ENCODE measurements around the gene REELD1.

Gene REELD1

GRCh38 chr4:146186596-146186995, 27.7 kb upstream of the REELD1 start:
- Histone ChIP-seq H3K27ac (no peak overlapping the region), H3K4me3 (ENCODE audit: low read depth, low read length) (no peak overlapping the region)
- TF ChIP-seq, protein P1, sequence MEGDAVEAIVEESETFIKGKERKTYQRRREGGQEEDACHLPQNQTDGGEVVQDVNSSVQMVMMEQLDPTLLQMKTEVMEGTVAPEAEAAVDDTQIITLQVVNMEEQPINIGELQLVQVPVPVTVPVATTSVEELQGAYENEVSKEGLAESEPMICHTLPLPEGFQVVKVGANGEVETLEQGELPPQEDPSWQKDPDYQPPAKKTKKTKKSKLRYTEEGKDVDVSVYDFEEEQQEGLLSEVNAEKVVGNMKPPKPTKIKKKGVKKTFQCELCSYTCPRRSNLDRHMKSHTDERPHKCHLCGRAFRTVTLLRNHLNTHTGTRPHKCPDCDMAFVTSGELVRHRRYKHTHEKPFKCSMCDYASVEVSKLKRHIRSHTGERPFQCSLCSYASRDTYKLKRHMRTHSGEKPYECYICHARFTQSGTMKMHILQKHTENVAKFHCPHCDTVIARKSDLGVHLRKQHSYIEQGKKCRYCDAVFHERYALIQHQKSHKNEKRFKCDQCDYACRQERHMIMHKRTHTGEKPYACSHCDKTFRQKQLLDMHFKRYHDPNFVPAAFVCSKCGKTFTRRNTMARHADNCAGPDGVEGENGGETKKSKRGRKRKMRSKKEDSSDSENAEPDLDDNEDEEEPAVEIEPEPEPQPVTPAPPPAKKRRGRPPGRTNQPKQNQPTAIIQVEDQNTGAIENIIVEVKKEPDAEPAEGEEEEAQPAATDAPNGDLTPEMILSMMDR (IDR thresholded peaks at IDR 0.05; ENCODE audit: low read depth, low read length): no peak

GRCh38 chr4:146190456-146190855, 23.9 kb upstream of the REELD1 start:
- DNase-seq: no peak
- TF ChIP-seq, protein P1 (IDR thresholded peaks at IDR 0.05; ENCODE audit: low read depth, low read length): no peak
- H3K9me3 ChIP-seq (ENCODE audit: severe bottlenecking): no peaks in the 10 kb centered on the region
- no peak overlapping the region for H3K4me3 ChIP-seq (ENCODE audit: low read depth, low read length)
- H3K36me3 ChIP-seq: peaks cover 58% of the 10 kb centered on the region
- no peaks in the 10 kb centered on the region for H3K27me3 ChIP-seq (ENCODE audit: insufficient read depth, low read depth, severe bottlenecking)
- H3K27ac ChIP-seq: no peak overlapping the region

More at GRCh38 chr4:146186596-146186995, 27.7 kb upstream of the REELD1 start:
- Histone ChIP-seq H3K36me3 (peaks cover 76% of the 10 kb centered on the region), H3K9me3 (ENCODE audit: severe bottlenecking) (no peaks in the 10 kb centered on the region), H3K27me3 (ENCODE audit: insufficient read depth, low read depth, severe bottlenecking) (no peaks in the 10 kb centered on the region)
- no peak for DNase-seq

GRCh38 chr4:146191766-146192458, 22.4 kb upstream of the REELD1 start:
- TF ChIP-seq, protein P1 (IDR thresholded peaks at IDR 0.05; ENCODE audit: low read depth, low read length): 0 out of 2 replicates have a peak, but pooled peaks have one; percentile 18
- Histone ChIP-seq H3K9me3 (ENCODE audit: severe bottlenecking) (no peaks in the 10 kb centered on the region), H3K4me3 (ENCODE audit: low read depth, low read length) (no peak overlapping the region), H3K36me3 (peaks cover 47% of the 10 kb centered on the region), H3K27me3 (ENCODE audit: insufficient read depth, low read depth, severe bottlenecking) (no peaks in the 10 kb centered on the region), H3K27ac (no peak overlapping the region)
- DNase-seq: no peak

DNA sequence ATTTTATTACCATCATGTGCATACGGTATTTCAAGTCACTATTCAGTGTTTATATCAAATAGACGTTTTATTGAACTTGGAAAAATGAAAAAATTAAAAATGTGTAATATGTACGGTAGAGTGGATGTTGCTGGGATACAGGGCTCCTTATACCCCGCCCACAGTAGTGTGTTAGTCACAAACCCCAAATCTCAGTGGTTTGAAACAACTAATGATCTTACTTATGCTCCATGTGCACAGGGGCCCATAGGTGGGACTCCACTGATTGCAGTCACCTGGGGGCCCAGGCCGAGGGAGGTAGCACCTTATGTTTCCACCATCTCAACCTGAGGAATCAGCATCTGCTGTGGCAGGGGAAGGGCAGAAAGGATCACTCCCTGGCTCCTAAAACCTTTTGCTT, 20.7 kb upstream of the REELD1 start:
- no peaks in the 10 kb centered on the region for H3K27me3 ChIP-seq (ENCODE audit: insufficient read depth, low read depth, severe bottlenecking)
- no peak overlapping the region for H3K4me3 ChIP-seq (ENCODE audit: low read depth, low read length)
- TF ChIP-seq, protein P1 (IDR thresholded peaks at IDR 0.05; ENCODE audit: low read depth, low read length): no peak
- H3K36me3 ChIP-seq: peaks cover 31% of the 10 kb centered on the region
- DNase-seq: no peak
- no peak overlapping the region for H3K27ac ChIP-seq
- no peaks in the 10 kb centered on the region for H3K9me3 ChIP-seq (ENCODE audit: severe bottlenecking)

DNA sequence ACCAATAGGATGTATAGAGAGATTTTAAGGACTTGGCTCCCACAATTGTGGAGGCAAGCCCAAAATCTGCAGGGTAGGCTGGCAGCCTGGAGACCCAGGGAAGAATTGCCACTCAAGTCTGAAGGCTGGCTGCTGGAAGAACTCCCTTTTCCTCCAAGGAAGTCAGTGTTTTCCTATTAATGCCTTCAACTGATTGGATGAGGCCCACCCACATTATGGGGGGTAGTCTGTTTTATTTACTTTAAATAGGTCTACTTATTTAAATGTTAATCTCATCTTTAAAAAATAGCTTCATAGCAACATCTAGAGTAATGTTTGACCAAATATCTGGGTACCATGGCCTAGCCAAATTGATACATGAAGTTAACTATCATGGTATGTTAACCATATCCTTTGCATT, 20.1 kb upstream of the REELD1 start:
- Histone ChIP-seq H3K27ac (no peak overlapping the region), H3K27me3 (ENCODE audit: insufficient read depth, low read depth, severe bottlenecking) (no peaks in the 10 kb centered on the region), H3K4me3 (ENCODE audit: low read depth, low read length) (no peak overlapping the region), H3K36me3 (peaks cover 25% of the 10 kb centered on the region), H3K9me3 (ENCODE audit: severe bottlenecking) (no peaks in the 10 kb centered on the region)
- TF ChIP-seq, protein P1 (IDR thresholded peaks at IDR 0.05; ENCODE audit: low read depth, low read length): no peak
- no peak for DNase-seq

GRCh38 chr4:146202665-146203064, 11.7 kb upstream of the REELD1 start:
- TF ChIP-seq, protein P1 (IDR thresholded peaks at IDR 0.05; ENCODE audit: low read depth, low read length): no peak
- H3K27me3 ChIP-seq (ENCODE audit: insufficient read depth, low read depth, severe bottlenecking): no peaks in the 10 kb centered on the region
- no peaks in the 10 kb centered on the region for H3K36me3 ChIP-seq
- no peak overlapping the region for H3K27ac ChIP-seq
- no peaks in the 10 kb centered on the region for H3K9me3 ChIP-seq (ENCODE audit: severe bottlenecking)
- no peak for DNase-seq
- H3K4me3 ChIP-seq (ENCODE audit: low read depth, low read length): no peak overlapping the region
